ENCODE data around the gene IGSF8. TPM values are rescaled to one million over a fixed set of nuclear protein-coding genes. Genes with fewer than 3 reads are reported as not detected.

The IGSF8 gene
- total RNA-seq, 4 donors from 2014 or later = 17.0 to 19.6 (median 17.2) TPM

- Histone ChIP-seq H3K4me3 (no peak overlapping the region), H3K4me1 (peaks cover 6 to 16% (median 9%) of the 10 kb centered on the region in 3 donors), H3K9me3 (no peaks in the 10 kb centered on the region), H3K36me3 (no peaks in the 10 kb centered on the region), H3K27me3 (peaks cover 0 to 65% (median 0%) of the 10 kb centered on the region in 4 donors), H3K27ac (no peak overlapping the region)
- intact Hi-C loops (cut with DNase I) = no loop called here
- no peak for DNase-seq
- no peak for TF ChIP-seq POLR2A (IDR thresholded peaks at IDR 0.05)
- no peak for TF ChIP-seq CTCF (IDR thresholded peaks at IDR 0.05)
- 56 to 68% methylated on average over 5 to 6 of the region's 6 CpGs for WGBS, 2 donors
Observed at GRCh38 chr1:160066829-160067745, 31.3 kb downstream of the IGSF8 start.

GRCh38 chr1:160064746-160065145, 33.7 kb downstream of the IGSF8 start:
- TF ChIP-seq POLR2A (IDR thresholded peaks at IDR 0.05) (no peak), CTCF (IDR thresholded peaks at IDR 0.05) (no peak)
- WGBS, 2 donors = 40 to 49% methylated on average over 1 to 3 of the region's 3 CpGs

GRCh38 chr1:160064164-160064563, 34.3 kb downstream of the IGSF8 start:
- intact Hi-C loops (cut with DNase I) = no loop called here
- Histone ChIP-seq H3K4me1 (peaks cover 0 to 6% (median 0%) of the 10 kb centered on the region in 3 donors), H3K4me3 (no peak overlapping the region), H3K9me3 (no peaks in the 10 kb centered on the region), H3K27me3 (peaks cover 0 to 62% (median 0%) of the 10 kb centered on the region in 4 donors), H3K27ac (no peak overlapping the region), H3K36me3 (no peaks in the 10 kb centered on the region)
- WGBS, 2 donors = 70 to 87% methylated on average over 3 of the region's 3 CpGs
- TF ChIP-seq POLR2A (IDR thresholded peaks at IDR 0.05) = no peak
- no peak for TF ChIP-seq CTCF (IDR thresholded peaks at IDR 0.05)
- no peak for DNase-seq

More at GRCh38 chr1:160064746-160065145, 33.7 kb downstream of the IGSF8 start:
- Histone ChIP-seq H3K4me3 (no peak overlapping the region), H3K36me3 (no peaks in the 10 kb centered on the region), H3K27ac (no peak overlapping the region), H3K27me3 (peaks cover 0 to 63% (median 0%) of the 10 kb centered on the region in 4 donors), H3K4me1 (peaks cover 0 to 9% (median 2%) of the 10 kb centered on the region in 3 donors), H3K9me3 (no peaks in the 10 kb centered on the region)
- intact Hi-C loops (cut with DNase I) = no loop called here
- no peak for DNase-seq

- H3K36me3 ChIP-seq = no peaks in the 10 kb centered on the region
- TF ChIP-seq POLR2A (IDR thresholded peaks at IDR 0.05) = no peak
- TF ChIP-seq CTCF (IDR thresholded peaks at IDR 0.05) = no peak
- WGBS, 2 donors = 100% methylated on average over 1 to 2 of the region's 5 CpGs
- H3K9me3 ChIP-seq = no peaks in the 10 kb centered on the region
- DNase-seq = no peak
- H3K4me3 ChIP-seq = no peak overlapping the region
- H3K27ac ChIP-seq = no peak overlapping the region
- H3K27me3 ChIP-seq = peaks cover 0 to 52% (median 0%) of the 10 kb centered on the region in 4 donors
- intact Hi-C loops (cut with DNase I) = no loop called here
- H3K4me1 ChIP-seq = peaks cover 0 to 6% (median 0%) of the 10 kb centered on the region in 3 donors
Observed at GRCh38 chr1:160063176-160063575, 35.2 kb downstream of the IGSF8 start.

GRCh38 chr1:160062230-160062532, 36.2 kb downstream of the IGSF8 start:
- Histone ChIP-seq H3K27me3 (peaks cover 0 to 47% (median 0%) of the 10 kb centered on the region in 4 donors), H3K4me1 (peaks cover 0 to 6% (median 0%) of the 10 kb centered on the region in 3 donors), H3K4me3 (no peak overlapping the region), H3K27ac (no peak overlapping the region), H3K36me3 (no peaks in the 10 kb centered on the region), H3K9me3 (no peaks in the 10 kb centered on the region)
- no CpG with 5 or more reads among the region's 6 CpGs for WGBS, 2 donors
- intact Hi-C loops (cut with DNase I) = no loop called here
- DNase-seq = no peak
- TF ChIP-seq CTCF (IDR thresholded peaks at IDR 0.05) (no peak), POLR2A (IDR thresholded peaks at IDR 0.05) (no peak)
